ENCODE results near the gene SKOR2. TPM values are rescaled to one million over a fixed set of nuclear protein-coding genes. Genes with fewer than 3 reads are reported as not detected.

The SKOR2 gene
- polyA plus RNA-seq, 1 experiment = not detected

DNA sequence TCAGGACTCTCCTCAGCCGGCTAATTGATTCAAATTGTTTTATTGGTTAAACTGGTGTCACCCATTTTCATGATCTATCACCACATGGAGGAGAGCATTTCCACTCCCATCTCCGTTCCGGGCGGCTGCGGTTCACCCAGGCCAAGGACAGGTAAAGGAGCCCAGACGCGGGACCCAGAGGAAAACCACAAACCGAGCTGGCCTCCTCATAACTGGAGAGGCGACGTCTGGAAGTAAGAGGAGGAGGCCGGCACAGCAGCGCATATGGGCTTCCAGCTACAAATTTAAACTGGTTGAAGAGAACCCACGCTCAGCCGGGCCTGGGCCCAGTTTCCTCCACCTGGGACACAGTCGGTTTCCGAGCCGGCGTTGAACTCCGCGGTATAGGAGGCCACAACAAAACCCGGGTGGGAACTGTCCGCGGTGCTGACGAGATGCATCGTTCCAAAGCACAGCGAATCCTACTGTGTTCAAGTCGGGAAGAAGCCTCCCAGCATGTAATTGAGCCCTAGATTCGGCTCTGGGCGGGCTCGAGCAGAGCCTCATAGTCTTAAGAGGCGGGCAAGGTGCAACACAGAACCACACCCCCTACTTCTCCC, 3.0 kb upstream of the SKOR2 start:
- ChIA-PET CTCF (interaction anchor here (0.7 to 1.6 kb wide), 2 partner anchors 213 to 495 kb away, joined by 3 to 7 read pairs; no protein-coding TSS in a partner anchor), POLR2A (no interaction called here)
- DNase-seq (ENCODE audit: low read depth) = no peak

DNA sequence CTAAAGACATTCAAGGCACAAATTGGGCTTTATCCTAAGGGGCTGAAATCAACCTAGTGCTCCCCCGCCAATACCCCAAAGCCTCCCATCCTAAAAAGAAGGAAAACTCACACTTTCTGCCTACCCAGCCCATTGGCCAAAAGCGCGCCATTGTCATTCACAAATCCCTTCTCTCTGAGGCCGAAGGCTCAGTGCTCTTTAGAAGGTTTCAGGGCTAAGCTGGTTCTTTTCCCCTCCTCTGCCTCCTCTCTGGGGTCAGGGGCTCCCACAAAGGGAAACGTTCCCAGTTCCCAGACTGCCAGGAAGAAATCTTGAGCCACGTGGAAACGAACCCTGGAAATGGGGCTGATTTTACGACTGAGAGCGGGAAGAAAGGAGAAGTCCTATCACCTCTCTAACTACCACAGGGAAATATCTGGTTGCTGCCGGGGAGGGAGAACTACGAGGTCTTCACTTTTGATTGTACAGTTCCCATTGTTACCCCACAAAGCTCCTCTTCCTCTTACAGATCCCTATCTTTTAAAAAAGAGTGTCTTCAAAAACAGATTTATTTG, 1.7 kb upstream of the SKOR2 start:
- POLR2A ChIA-PET = no interaction called here

More for the DNA sequence above, 3.0 kb upstream of the SKOR2 start:
- Histone ChIP-seq H3K36me3 (ENCODE audit: control insufficient read depth, insufficient read depth, low read length) (no peaks in the 10 kb centered on the region), H3K27me3 (ENCODE audit: control insufficient read depth, insufficient read depth, low read length) (peaks cover 34% of the 10 kb centered on the region), H3K4me3 (ENCODE audit: low read depth, low read length) (no peak overlapping the region)
- TF ChIP-seq, protein P1, sequence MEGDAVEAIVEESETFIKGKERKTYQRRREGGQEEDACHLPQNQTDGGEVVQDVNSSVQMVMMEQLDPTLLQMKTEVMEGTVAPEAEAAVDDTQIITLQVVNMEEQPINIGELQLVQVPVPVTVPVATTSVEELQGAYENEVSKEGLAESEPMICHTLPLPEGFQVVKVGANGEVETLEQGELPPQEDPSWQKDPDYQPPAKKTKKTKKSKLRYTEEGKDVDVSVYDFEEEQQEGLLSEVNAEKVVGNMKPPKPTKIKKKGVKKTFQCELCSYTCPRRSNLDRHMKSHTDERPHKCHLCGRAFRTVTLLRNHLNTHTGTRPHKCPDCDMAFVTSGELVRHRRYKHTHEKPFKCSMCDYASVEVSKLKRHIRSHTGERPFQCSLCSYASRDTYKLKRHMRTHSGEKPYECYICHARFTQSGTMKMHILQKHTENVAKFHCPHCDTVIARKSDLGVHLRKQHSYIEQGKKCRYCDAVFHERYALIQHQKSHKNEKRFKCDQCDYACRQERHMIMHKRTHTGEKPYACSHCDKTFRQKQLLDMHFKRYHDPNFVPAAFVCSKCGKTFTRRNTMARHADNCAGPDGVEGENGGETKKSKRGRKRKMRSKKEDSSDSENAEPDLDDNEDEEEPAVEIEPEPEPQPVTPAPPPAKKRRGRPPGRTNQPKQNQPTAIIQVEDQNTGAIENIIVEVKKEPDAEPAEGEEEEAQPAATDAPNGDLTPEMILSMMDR (IDR thresholded peaks at IDR 0.05; ENCODE audit: insufficient read depth, low read depth, low read length) = no peak

DNA sequence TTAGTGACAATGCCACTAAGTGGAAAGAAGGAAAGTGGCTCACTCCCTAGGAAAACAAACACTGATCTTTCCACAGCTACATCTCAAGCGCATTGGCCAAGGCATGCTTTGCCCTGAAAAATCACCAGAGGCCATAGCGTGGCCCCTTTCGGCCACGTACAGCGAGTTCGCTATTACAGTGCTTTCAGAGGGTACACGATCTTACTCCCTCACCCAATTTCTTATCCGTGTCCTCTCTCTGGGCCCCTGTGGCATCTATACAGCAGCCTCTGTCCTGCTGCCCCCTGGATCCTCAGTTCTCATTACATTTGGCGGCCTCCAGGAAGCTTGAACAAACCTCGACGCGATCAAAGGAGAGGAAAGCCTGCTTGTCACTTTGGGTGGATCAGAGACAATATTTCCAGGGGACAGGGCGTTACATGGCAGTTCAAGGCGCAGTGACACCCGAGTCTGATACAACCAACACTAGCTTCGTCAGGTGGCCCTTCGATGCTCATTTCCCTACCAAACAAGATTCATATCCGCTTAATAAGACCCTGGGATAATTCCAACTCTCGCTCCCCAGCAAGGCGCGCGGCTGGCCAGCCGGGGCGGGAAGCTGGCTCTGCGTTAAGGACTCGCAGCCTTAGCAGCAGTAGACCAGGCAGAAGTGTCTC, 941 bp downstream of the SKOR2 start:
- Histone ChIP-seq H3K36me3 (ENCODE audit: control insufficient read depth, insufficient read depth, low read length) (no peaks in the 10 kb centered on the region), H3K27me3 (ENCODE audit: control insufficient read depth, insufficient read depth, low read length) (peaks cover 46% of the 10 kb centered on the region), H3K4me3 (ENCODE audit: low read depth, low read length) (no peak overlapping the region)
- POLR2A ChIA-PET = no interaction called here
- DNase-seq (ENCODE audit: low read depth) = no peak
- TF ChIP-seq, protein P1 (IDR thresholded peaks at IDR 0.05; ENCODE audit: insufficient read depth, low read depth, low read length) = no peak
- CTCF ChIA-PET = interaction anchor here (1.1 kb wide), 1 partner anchor 498 kb away, joined by 3 read pairs; no protein-coding TSS in a partner anchor

More for the DNA sequence above, 1.7 kb upstream of the SKOR2 start:
- TF ChIP-seq, protein P1 (IDR thresholded peaks at IDR 0.05; ENCODE audit: insufficient read depth, low read depth, low read length) = no peak
- DNase-seq (ENCODE audit: low read depth) = no peak
- no peaks in the 10 kb centered on the region for H3K36me3 ChIP-seq (ENCODE audit: control insufficient read depth, insufficient read depth, low read length)
- no peak overlapping the region for H3K4me3 ChIP-seq (ENCODE audit: low read depth, low read length)
- peaks cover 44% of the 10 kb centered on the region for H3K27me3 ChIP-seq (ENCODE audit: control insufficient read depth, insufficient read depth, low read length)
- CTCF ChIA-PET = no interaction called here

DNA sequence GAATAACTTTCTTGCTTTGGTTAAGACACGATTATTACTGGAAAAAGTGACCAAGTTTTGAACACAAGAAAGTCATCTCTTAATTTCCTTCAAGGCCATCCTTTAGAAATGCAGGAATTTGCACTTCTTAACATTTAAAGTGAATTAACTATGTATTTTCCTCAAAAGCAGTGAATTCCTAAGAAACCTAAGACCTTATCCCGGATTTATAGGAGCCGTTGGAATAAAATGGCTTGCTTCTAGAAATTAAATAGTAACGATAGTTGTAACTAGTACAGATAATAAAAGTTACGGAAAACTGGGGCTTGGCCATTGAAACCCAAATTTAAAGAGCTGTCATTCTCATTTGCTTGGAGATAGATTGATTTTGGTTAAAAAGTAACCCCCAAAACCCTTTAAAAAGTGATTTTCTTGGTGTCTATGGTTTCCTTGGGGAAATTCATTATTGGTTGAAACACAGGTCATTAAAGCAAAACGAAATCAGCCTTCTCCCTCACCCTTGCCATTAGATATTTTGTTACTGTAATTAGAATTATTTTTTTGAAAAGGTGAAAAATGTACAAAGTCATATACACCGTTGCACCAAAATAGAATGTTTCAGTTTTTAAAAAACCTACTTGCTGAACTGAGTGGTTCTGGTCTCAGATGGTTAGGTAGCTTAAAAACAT, 2.0 kb downstream of the SKOR2 start:
- CTCF ChIA-PET = no interaction called here
- peaks cover 47% of the 10 kb centered on the region for H3K27me3 ChIP-seq (ENCODE audit: control insufficient read depth, insufficient read depth, low read length)
- POLR2A ChIA-PET = no interaction called here

More for the DNA sequence above, 2.0 kb downstream of the SKOR2 start:
- DNase-seq (ENCODE audit: low read depth) = no peak
- TF ChIP-seq, protein P1 (IDR thresholded peaks at IDR 0.05; ENCODE audit: insufficient read depth, low read depth, low read length) = no peak
- H3K4me3 ChIP-seq (ENCODE audit: low read depth, low read length) = no peak overlapping the region
- no peaks in the 10 kb centered on the region for H3K36me3 ChIP-seq (ENCODE audit: control insufficient read depth, insufficient read depth, low read length)
